Ectodermal cell (in vitro differentiated cells): ENCODE data around the gene SMIM13.

ENCODE experiments used
- H3K27ac ChIP-seq: 2 replicates; pipeline ENCODE4 v1.7.0; 2013; ENCODE audit warnings: mild to moderate bottlenecking, low read depth, low read length; ENCODE audit not compliant: insufficient read depth, poor library complexity, severe bottlenecking
- H3K27me3 ChIP-seq: 2 replicates; pipeline ENCODE4 v1.7.0; 2013; ENCODE audit warnings: mild to moderate bottlenecking, low read length; ENCODE audit not compliant: insufficient read depth, control insufficient read depth, poor library complexity, severe bottlenecking
- H3K36me3 ChIP-seq: one replicate; pipeline ENCODE4 v1.7.0; 2013; ENCODE audit warnings: low read length; ENCODE audit not compliant: control insufficient read depth, insufficient read depth
- H3K4me1 ChIP-seq: one replicate; pipeline ENCODE4 v1.7.0; 2013; ENCODE audit warnings: low read length; ENCODE audit not compliant: control insufficient read depth, insufficient read depth
- H3K4me3 ChIP-seq: 2 replicates; pipeline ENCODE4 v1.7.0; 2013; ENCODE audit warnings: low read depth, low read length, control low read depth; ENCODE audit not compliant: insufficient read depth
- H3K9me3 ChIP-seq: 2 replicates; pipeline ENCODE4 v1.7.0; 2013; ENCODE audit warnings: mild to moderate bottlenecking, low read length, moderate library complexity; ENCODE audit not compliant: control insufficient read depth
- WGBS, 2 experiments: methylation state at CpG; one replicate each; pipeline ENCODE4 v1.1.7; 2013; ENCODE audit warnings: missing lambda C conversion rate in 2 of 2; 5-methylcytosine and 5-hydroxymethylcytosine counted together

The SMIM13 gene

GRCh38 chr6:11062715-11063114, 30.9 kb upstream of the SMIM13 start:
- no peak overlapping the region for H3K4me3 ChIP-seq
- no peaks in the 10 kb centered on the region for H3K27me3 ChIP-seq
- no peak overlapping the region for H3K27ac ChIP-seq
- 100% methylated on average over 1 of the region's 2 CpGs; no CpG with 5 or more reads in 1 of the 2 experiments for WGBS, 2 experiments
- no peaks in the 10 kb centered on the region for H3K9me3 ChIP-seq
- H3K36me3 ChIP-seq, result no peaks in the 10 kb centered on the region
- H3K4me1 ChIP-seq, result peaks cover 5% of the 10 kb centered on the region

- Histone ChIP-seq H3K4me3 (no peak overlapping the region), H3K4me1 (peaks cover 5% of the 10 kb centered on the region), H3K27ac (peak overlapping the region; percentile 45), H3K9me3 (no peaks in the 10 kb centered on the region), H3K36me3 (no peaks in the 10 kb centered on the region), H3K27me3 (no peaks in the 10 kb centered on the region)
- WGBS, 2 experiments, result 39 to 59% methylated on average over 2 to 3 of the region's 3 CpGs
Observed at GRCh38 chr6:11064836-11065235, 28.8 kb upstream of the SMIM13 start.

DNA sequence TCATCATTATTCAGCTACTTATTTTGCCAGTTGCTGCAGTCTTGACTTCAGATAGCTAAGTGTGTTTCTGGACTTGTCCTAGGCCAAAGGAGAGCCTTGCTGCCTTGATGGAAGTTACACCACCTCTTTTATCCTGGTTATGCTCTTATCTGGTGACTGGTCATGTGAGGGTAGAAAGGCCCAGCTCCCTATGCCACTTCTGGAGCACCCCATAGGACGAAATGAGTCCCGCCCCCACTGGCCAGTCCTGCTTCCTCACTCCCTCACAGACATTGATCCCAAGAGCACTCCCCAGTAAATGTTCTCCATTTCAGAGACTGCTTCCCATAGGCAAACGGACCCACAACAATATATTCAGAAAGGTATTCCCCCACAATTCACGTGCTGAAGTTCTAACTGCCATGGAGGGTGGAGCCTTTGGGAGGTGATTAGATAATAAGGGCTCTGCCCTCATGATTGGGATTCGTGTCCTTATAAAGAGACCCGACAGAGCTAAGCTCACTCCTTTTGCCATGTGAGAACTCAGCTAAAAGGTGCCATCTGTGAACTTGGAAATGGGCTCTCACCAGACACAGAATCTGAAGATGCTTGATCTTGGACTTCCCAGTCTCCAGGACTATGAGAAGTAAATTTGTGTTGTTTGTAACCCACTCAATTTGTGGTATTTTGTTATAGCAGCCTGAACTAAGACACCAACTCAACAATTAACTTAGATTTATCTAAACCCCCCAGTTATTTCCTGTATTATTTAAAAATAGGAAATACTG, 28.0 kb upstream of the SMIM13 start:
- 87 to 92% methylated on average over 6 of the region's 6 CpGs for WGBS, 2 experiments
- Histone ChIP-seq H3K4me1 (peaks cover 5% of the 10 kb centered on the region), H3K27me3 (no peaks in the 10 kb centered on the region), H3K27ac (no peak overlapping the region), H3K9me3 (no peaks in the 10 kb centered on the region), H3K36me3 (no peaks in the 10 kb centered on the region), H3K4me3 (no peak overlapping the region)

- Histone ChIP-seq H3K4me1 (peaks cover 5% of the 10 kb centered on the region), H3K4me3 (no peak overlapping the region), H3K36me3 (no peaks in the 10 kb centered on the region), H3K27me3 (no peaks in the 10 kb centered on the region), H3K27ac (no peak overlapping the region), H3K9me3 (no peaks in the 10 kb centered on the region)
- WGBS, 2 experiments, result 94 to 97% methylated on average over 6 of the region's 6 CpGs
Observed at GRCh38 chr6:11066505-11067347, 26.9 kb upstream of the SMIM13 start.

DNA sequence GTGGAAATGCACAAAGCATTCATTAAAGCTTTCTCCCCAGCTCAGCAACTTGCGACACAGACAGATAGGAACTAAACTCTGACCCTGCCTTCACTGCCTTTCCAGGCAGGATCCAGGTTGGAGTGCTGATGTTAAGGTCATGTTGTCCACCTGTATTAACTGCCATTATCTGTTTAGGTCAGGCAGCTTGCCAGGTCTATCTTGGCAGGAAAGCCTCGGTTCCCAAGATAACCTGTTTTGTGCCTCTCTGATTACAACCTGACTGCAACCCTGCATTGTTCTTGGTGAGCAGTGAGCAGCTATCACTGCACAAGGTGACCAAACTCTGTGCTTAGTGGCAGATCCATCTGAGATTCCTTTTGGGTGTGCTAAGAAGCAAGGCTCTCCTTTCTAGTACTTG, 26.3 kb upstream of the SMIM13 start:
- Histone ChIP-seq H3K27me3 (no peaks in the 10 kb centered on the region), H3K9me3 (no peaks in the 10 kb centered on the region), H3K4me1 (peaks cover 5% of the 10 kb centered on the region), H3K36me3 (no peaks in the 10 kb centered on the region), H3K4me3 (no peak overlapping the region), H3K27ac (no peak overlapping the region)
- WGBS, 2 experiments, result 83 to 90% methylated on average over 2 of the region's 2 CpGs

GRCh38 chr6:11069760-11070159, 23.9 kb upstream of the SMIM13 start:
- WGBS, 2 experiments, result 86 to 95% methylated on average over 1 to 2 of the region's 2 CpGs
- Histone ChIP-seq H3K27ac (no peak overlapping the region), H3K27me3 (no peaks in the 10 kb centered on the region), H3K36me3 (no peaks in the 10 kb centered on the region), H3K9me3 (no peaks in the 10 kb centered on the region), H3K4me3 (no peak overlapping the region), H3K4me1 (peaks cover under 1% of the 10 kb centered on the region)

DNA sequence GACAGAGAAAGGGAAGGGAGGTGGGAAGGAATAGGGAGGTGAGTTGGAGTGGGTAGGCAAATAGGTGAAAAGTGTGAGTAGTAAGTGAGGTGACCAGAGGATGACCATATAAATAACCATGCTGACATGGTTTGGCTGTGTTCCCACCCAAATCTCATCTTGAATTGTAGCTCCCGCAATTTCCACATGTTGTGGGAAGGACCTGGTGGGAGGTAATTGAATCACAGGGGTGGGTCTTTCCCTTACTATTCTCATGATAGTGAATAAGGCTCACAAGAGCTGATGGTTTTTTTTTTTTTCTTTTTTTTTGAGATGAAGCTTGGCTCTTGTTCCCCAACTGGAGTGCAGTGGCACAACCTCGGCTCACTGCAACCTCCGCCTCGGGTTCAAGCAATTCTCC, 21.5 kb upstream of the SMIM13 start:
- Histone ChIP-seq H3K4me3 (no peak overlapping the region), H3K27ac (no peak overlapping the region), H3K9me3 (no peaks in the 10 kb centered on the region), H3K36me3 (no peaks in the 10 kb centered on the region), H3K27me3 (no peaks in the 10 kb centered on the region), H3K4me1 (no peaks in the 10 kb centered on the region)
- WGBS, 2 experiments, result 89 to 95% methylated on average over 4 of the region's 4 CpGs

GRCh38 chr6:11076540-11076939, 17.1 kb upstream of the SMIM13 start:
- Histone ChIP-seq H3K4me1 (no peaks in the 10 kb centered on the region), H3K9me3 (no peaks in the 10 kb centered on the region), H3K27ac (no peak overlapping the region), H3K27me3 (no peaks in the 10 kb centered on the region), H3K36me3 (no peaks in the 10 kb centered on the region), H3K4me3 (no peak overlapping the region)
- whole genome bisulfite sequencing, 2 experiments, result 62 to 65% methylated on average over 1 of the region's 2 CpGs

DNA sequence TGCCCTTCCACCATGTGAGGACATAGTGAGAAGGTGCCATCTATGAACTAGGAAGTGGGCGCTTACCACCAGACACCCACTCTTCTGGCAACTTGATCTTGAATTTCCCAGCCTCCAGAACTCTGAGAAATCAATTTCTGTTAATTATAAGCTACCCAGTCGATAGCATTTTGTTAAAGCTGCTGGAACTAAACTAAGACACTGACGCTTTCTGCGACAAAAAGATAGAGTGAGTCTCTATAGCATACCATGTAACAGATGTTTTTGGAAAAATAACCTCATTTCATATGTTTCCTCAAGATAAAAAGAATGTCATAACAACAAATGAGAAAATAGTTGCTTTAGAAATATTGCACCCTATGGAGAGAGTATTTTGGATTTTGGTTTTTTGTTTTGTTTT, 15.4 kb upstream of the SMIM13 start:
- WGBS, 2 experiments, result 99% methylated on average over 4 of the region's 4 CpGs
- Histone ChIP-seq H3K9me3 (no peaks in the 10 kb centered on the region), H3K4me1 (no peaks in the 10 kb centered on the region)

DNA sequence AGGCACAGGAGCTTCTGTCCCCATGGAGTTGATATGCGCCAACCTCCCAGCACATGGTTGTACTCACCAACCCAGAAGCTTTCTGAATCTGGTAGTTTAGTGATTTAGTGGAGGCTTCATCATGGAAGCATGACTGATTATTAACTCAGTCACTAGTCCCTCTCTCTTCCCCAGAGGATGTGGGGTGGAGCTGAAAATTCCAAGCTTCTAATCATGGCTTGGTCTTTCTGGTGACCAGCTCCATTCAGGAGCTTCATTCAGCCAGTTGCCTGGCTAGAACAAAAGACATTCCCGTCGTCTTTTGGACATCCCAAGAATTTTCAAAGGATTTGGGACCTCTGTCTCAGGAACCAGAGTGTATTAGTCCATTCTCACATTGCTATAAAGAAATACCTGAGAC, 13.3 kb upstream of the SMIM13 start:
- WGBS, 2 experiments, result 72 to 77% methylated on average over 3 of the region's 3 CpGs
- Histone ChIP-seq H3K4me3 (no peak overlapping the region), H3K4me1 (no peaks in the 10 kb centered on the region), H3K27me3 (no peaks in the 10 kb centered on the region), H3K27ac (no peak overlapping the region), H3K36me3 (no peaks in the 10 kb centered on the region), H3K9me3 (no peaks in the 10 kb centered on the region)

More for the DNA sequence above, 15.4 kb upstream of the SMIM13 start:
- Histone ChIP-seq H3K27ac (no peak overlapping the region), H3K27me3 (no peaks in the 10 kb centered on the region), H3K4me3 (no peak overlapping the region), H3K36me3 (no peaks in the 10 kb centered on the region)
